Skeletal muscle tissue (tissue), 5 donors: ENCODE data around the gene SIPA1L3. TPM values are rescaled to one million over a fixed set of nuclear protein-coding genes. Genes with fewer than 3 reads are reported as not detected.
A peak's percentile ranks its signal among the peaks of the same experiment; 100 is the strongest.

ENCODE experiments used
- H3K27ac ChIP-seq: one replicate; pipeline ENCODE4 v1.7.0; 2013; ENCODE audit warnings: mild to moderate bottlenecking, low read depth, low read length, inconsistent platforms
- H3K27me3 ChIP-seq, 3 donors: one replicate each; pipeline ENCODE4 v1.7.0; 2013; ENCODE audit warnings: low read length in 3 of 3; ENCODE audit not compliant: control insufficient read depth in 3 of 3, insufficient read depth in 3 of 3
- H3K36me3 ChIP-seq, 3 donors: one replicate each; pipeline ENCODE4 v1.7.0; 2013; ENCODE audit warnings: low read length in 3 of 3; ENCODE audit not compliant: control insufficient read depth in 3 of 3, insufficient read depth in 3 of 3
- H3K4me1 ChIP-seq, 3 donors: one replicate each; pipeline ENCODE4 v1.7.0; 2013; ENCODE audit warnings: low read length in 3 of 3, mild to moderate bottlenecking in 3 of 3; ENCODE audit not compliant: control insufficient read depth in 3 of 3, insufficient read depth in 3 of 3
- H3K4me3 ChIP-seq, 3 donors: one replicate each; pipeline ENCODE4 v1.7.0; 2013; ENCODE audit warnings: low read length in 3 of 3
- H3K9ac ChIP-seq, 3 donors: one replicate each; pipeline ENCODE4 v1.7.0; 2013; ENCODE audit warnings: low read length in 3 of 3, mild to moderate bottlenecking in 3 of 3, moderate library complexity in 2 of 3, low read depth in 1 of 3
- H3K9me3 ChIP-seq, 3 donors: one replicate each; pipeline ENCODE4 v1.7.0; 2013; ENCODE audit warnings: low read length in 3 of 3; ENCODE audit not compliant: control insufficient read depth in 3 of 3
- small RNA-seq: library from RNA; depleted of rRNA; stranded (forward); fragments of <200 nt; gene quantifications from one replicate; pipeline ENCODE3, GENCODE V24; 2014
- total RNA-seq: library from RNA; depleted of rRNA; stranded (reverse); fragments of >200 nt; gene quantifications from one replicate; pipeline ENCODE4 v1.2.3, GENCODE V29; 2014
- donor health status: Osteomylitis.

The SIPA1L3 gene
- total RNA-seq, 1 donor from 2014 or later: 3.7 TPM

GRCh38 chr19:38253788-38254187, 346.8 kb downstream of the SIPA1L3 start:
- peak overlapping the region; percentile 0 to 74 (median 32) for H3K9ac ChIP-seq
- H3K4me1 ChIP-seq: peaks cover 13 to 17% (median 17%) of the 10 kb centered on the region in 3 donors
- H3K27ac ChIP-seq: peak overlapping the region; percentile 86
- H3K36me3 ChIP-seq: no peaks in the 10 kb centered on the region
- H3K4me3 ChIP-seq: peak overlapping the region in 2 of 3 donors; percentile 15 to 54
- peaks cover 16 to 30% (median 28%) of the 10 kb centered on the region in 3 donors for H3K27me3 ChIP-seq
- H3K9me3 ChIP-seq: no peaks in the 10 kb centered on the region

GRCh38 chr19:38255383-38256014, 348.5 kb downstream of the SIPA1L3 start:
- H3K27ac ChIP-seq: peak overlapping the region; percentile 36
- peak overlapping the region; percentile 33 to 68 (median 60) for H3K4me3 ChIP-seq
- no peaks in the 10 kb centered on the region for H3K36me3 ChIP-seq
- H3K9me3 ChIP-seq: no peaks in the 10 kb centered on the region
- peaks cover 13 to 17% (median 15%) of the 10 kb centered on the region in 3 donors for H3K4me1 ChIP-seq
- peak overlapping the region in 1 of 3 donors; percentile 73 for H3K9ac ChIP-seq
- H3K27me3 ChIP-seq: peaks cover 16 to 30% (median 28%) of the 10 kb centered on the region in 3 donors

Small RNA genes within 50 kb of the gene (small RNA-seq; reads per million reads assigned to genes)
- not detected for gene RN7SL663P

Other genes with a start within 250 kb of the SIPA1L3 start
- 9.4 TPM for gene ZNF607, start 187.4 kb upstream of the SIPA1L3 start, total RNA-seq
- 14.1 TPM for gene ZNF573, start 127.6 kb upstream of the SIPA1L3 start, total RNA-seq
- not detected for gene WDR87, start 614 bp upstream of the SIPA1L3 start, total RNA-seq